ENCODE results near the gene PLEKHG5. TPM values are rescaled to one million over a fixed set of nuclear protein-coding genes. Genes with fewer than 3 reads are reported as not detected.
"Not testable (repeated sequence)": the region's sequence is repeated elsewhere in the genome, so short reads cannot be mapped to it uniquely, and the experiment has no call there.

PLEKHG5 gene
- total RNA-seq, 6 donors from 2014 or later = 5.0 to 31.4 (median 12.6) TPM

- peaks cover 0 to 19% (median 7%) of the 10 kb centered on the region in 4 donors for H3K27me3 ChIP-seq
- H3K4me1 ChIP-seq = peaks cover 13 to 23% (median 14%) of the 10 kb centered on the region in 4 donors
- ATAC-seq (ENCODE audit: low FRiP score in 2 of 2) = no peak
- no peak overlapping the region for H3K27ac ChIP-seq
- no peaks in the 10 kb centered on the region for H3K9me3 ChIP-seq
- no peak for TF ChIP-seq POLR2AphosphoS5 (IDR thresholded peaks at IDR 0.05)
- TF ChIP-seq POLR2A (IDR thresholded peaks at IDR 0.05) = no peak
- TF ChIP-seq EP300 (IDR thresholded peaks at IDR 0.05) = no peak
- TF ChIP-seq CTCF (IDR thresholded peaks at IDR 0.05) = no peak
- peaks cover 0 to 13% (median 0%) of the 10 kb centered on the region in 4 donors for H3K36me3 ChIP-seq
- H3K4me3 ChIP-seq = peak overlapping the region in 3 of 4 donors; percentile 14 to 40 (median 35)
- 5 to 28% methylated on average over 3 to 12 of the region's 18 CpGs for WGBS, 2 donors
- no peak for DNase-seq
Measured at GRCh38 chr1:6459850-6460265, 31.6 kb downstream of the PLEKHG5 start.

- TF ChIP-seq EP300 (IDR thresholded peaks at IDR 0.05) (no peak), CTCF (IDR thresholded peaks at IDR 0.05) (no peak), POLR2A (IDR thresholded peaks at IDR 0.05) (no peak), POLR2AphosphoS5 (IDR thresholded peaks at IDR 0.05) (no peak)
- DNase-seq (no peak), ATAC-seq (ENCODE audit: low FRiP score in 2 of 2) (no peak)
- Histone ChIP-seq H3K27ac (no peak overlapping the region), H3K27me3 (peaks cover 0 to 28% (median 11%) of the 10 kb centered on the region in 4 donors), H3K36me3 (peaks cover 0 to 10% (median 0%) of the 10 kb centered on the region in 4 donors), H3K4me1 (peaks cover 15 to 32% (median 18%) of the 10 kb centered on the region in 4 donors), H3K4me3 (no peak overlapping the region), H3K9me3 (no peaks in the 10 kb centered on the region)
- WGBS, 2 donors = 83 to 91% methylated on average over 8 to 11 of the region's 11 CpGs
Measured at GRCh38 chr1:6456800-6457466, 34.5 kb downstream of the PLEKHG5 start.

- ATAC-seq (ENCODE audit: low FRiP score in 2 of 2); DNase-seq; H3K27ac ChIP-seq; H3K9me3 ChIP-seq; H3K4me3 ChIP-seq; H3K36me3 ChIP-seq: not testable (repeated sequence)
- WGBS, 2 donors = 61 to 100% methylated on average over 4 to 30 of the region's 58 CpGs
- H3K4me1 ChIP-seq = peaks cover 12 to 28% (median 15%) of the 10 kb centered on the region in 4 donors
- peaks cover 0 to 31% (median 11%) of the 10 kb centered on the region in 4 donors for H3K27me3 ChIP-seq
Measured at GRCh38 chr1:6455752-6456520, 35.5 kb downstream of the PLEKHG5 start.

GRCh38 chr1:6454856-6455751 lies 36.4 kb downstream of the PLEKHG5 start:
- 8% methylated on average over 19 of the region's 115 CpGs; no CpG with 5 or more reads in 1 of the 2 donors for WGBS, 2 donors
- no peak overlapping the region for H3K27ac ChIP-seq
- peaks cover 0 to 37% (median 11%) of the 10 kb centered on the region in 4 donors for H3K27me3 ChIP-seq
- ATAC-seq (ENCODE audit: low FRiP score in 2 of 2) = no peak
- no peaks in the 10 kb centered on the region for H3K36me3 ChIP-seq
- no peak overlapping the region for H3K4me3 ChIP-seq
- H3K4me1 ChIP-seq = peaks cover 4 to 23% (median 8%) of the 10 kb centered on the region in 4 donors
- DNase-seq = peak in 1 of 2 donors; percentile 83
- H3K9me3 ChIP-seq = no peaks in the 10 kb centered on the region
- TF ChIP-seq CTCF (IDR thresholded peaks at IDR 0.05) = peak in 1 of 6 experiments; percentile 39
- TF ChIP-seq EP300 (IDR thresholded peaks at IDR 0.05) = no peak

GRCh38 chr1:6453895-6454855 lies 37.3 kb downstream of the PLEKHG5 start:
- not testable (repeated sequence) for H3K27ac ChIP-seq; ATAC-seq (ENCODE audit: low FRiP score in 2 of 2); H3K36me3 ChIP-seq; H3K4me3 ChIP-seq; H3K9me3 ChIP-seq
- Histone ChIP-seq H3K4me1 (peaks cover 0 to 20% (median 8%) of the 10 kb centered on the region in 4 donors), H3K27me3 (peaks cover 0 to 41% (median 16%) of the 10 kb centered on the region in 4 donors)
- WGBS, 2 donors = 27 to 55% methylated on average over 3 to 66 of the region's 85 CpGs
- peak in 1 of 2 donors; percentile 86 for DNase-seq
